ENCODE results near the gene ZNF326.

- TF ChIP-seq POLR2A (IDR thresholded peaks at IDR 0.05; ENCODE audit: low read depth, low read length) (no peak), POLR2AphosphoS5 (IDR thresholded peaks at IDR 0.05; ENCODE audit: low read depth, low read length) (no peak), TAF1 (IDR thresholded peaks at IDR 0.05; ENCODE audit: borderline replicate concordance, low read depth, low read length) (no peak)
Measured at GRCh38 chr1:90068611-90069280, 73.8 kb downstream of the ZNF326 start.
